K562 (cell line): ENCODE measurements around the gene EYA3. TPM values are rescaled to one million over a fixed set of nuclear protein-coding genes. Genes with fewer than 3 reads are reported as not detected.

Experiments
- BDP1 ChIP-seq: IDR thresholded peaks from 3 replicates; pipeline ENCODE4 v1.6.1; 2011; ENCODE audit not compliant: insufficient read length, insufficient read depth
- FOXK2 ChIP-seq, 2 experiments: fragments of 450-650 bp; IDR thresholded peaks in 1 of 2; conservative IDR thresholded peaks in 1 of 2; 2 replicates each; pipeline ENCODE4 v1.6.1; 2016; ENCODE audit warnings: low read depth in 2 of 2, mild to moderate bottlenecking in 1 of 2
- ZFP30 ChIP-seq: fragments of 250-450 bp; sonication (Bioruptor Pico); IDR thresholded peaks from 2 replicates; pipeline ENCODE4 v1.8.0; 2022; ENCODE audit warnings: moderate library complexity, mild to moderate bottlenecking, inconsistent platforms, borderline replicate concordance
- polyA plus RNA-seq, 8 experiments: library from polyadenylated mRNA; depleted of rRNA in 4 of 8; stranded (reverse) in 5 of 8; unstranded in 3 of 8; fragments of >200 nt; fragmentation: Nextera tagmentation in 2 of 8; fragmentation: Illumina TruSeq in 1 of 8; extraction: Ambion mirVana in 2 of 8; extraction: Trizol in 1 of 8; gene quantifications; 2 replicates each; pipeline versions ENCODE4 v1.2.1 to v1.2.3, GENCODE V29; 2011 to 2014; ENCODE audit warnings: inconsistent platforms in 1 of 8, missing spikeins in 1 of 8
- total RNA-seq, 7 experiments: library from RNA; depleted of rRNA in 6 of 7; stranded (reverse); fragments of >200 nt in 6 of 7; fragmentation: Illumina TruSeq in 2 of 7; extraction: Trizol in 2 of 7; gene quantifications; 2 replicates each; pipeline versions ENCODE4 v1.2.1 to v1.2.3, GENCODE V29; 2011 to 2021; ENCODE audit warnings: low replicate concordance in 1 of 7
- TF ChIP-seq, protein P1 (sequence below): fragments of 450-650 bp; IDR thresholded peaks from 2 replicates; pipeline ENCODE4 v1.6.1; 2016; ENCODE audit warnings: low read depth
- TF ChIP-seq, protein P2 (sequence below): sonication (generic); formaldehyde crosslinking; IDR thresholded peaks from 2 replicates; pipeline ENCODE4 v1.8.0; 2022; ENCODE audit warnings: missing genetic modification reagents, mild to moderate bottlenecking, moderate library complexity, borderline replicate concordance
- TF ChIP-seq, protein P3 (sequence below): fragments of 250-450 bp; sonication (Bioruptor Pico); IDR thresholded peaks from 2 replicates; pipeline ENCODE4 v1.4.0; 2020; ENCODE audit warnings: mild to moderate bottlenecking, moderate library complexity

Gene EYA3
- total and polyA plus RNA-seq, 9 of the 15 experiments (the other 6 are each of a cell fraction or from before 2014, with no cell fraction given): 21.7 to 64.0 (median 43.6) TPM

DNA sequence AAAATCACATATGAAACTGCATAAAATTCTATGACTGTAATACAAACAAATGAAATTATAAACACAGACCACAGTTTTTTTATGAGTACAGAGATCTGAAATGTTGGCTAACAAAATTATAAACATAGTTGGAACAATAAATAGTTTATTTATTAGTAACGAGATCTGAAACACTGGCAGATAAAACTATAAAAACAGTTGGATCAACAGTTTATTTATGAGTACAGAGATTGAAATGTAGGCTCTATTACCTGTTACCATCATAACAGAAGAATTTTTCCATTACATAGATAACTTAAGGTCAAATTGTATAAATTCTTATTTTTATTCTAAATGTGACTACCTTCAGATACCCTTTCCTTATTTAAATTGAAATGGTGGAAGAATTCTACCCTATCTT lies 14.5 kb downstream of the EYA3 start (continued):
- TF ChIP-seq, protein P1, sequence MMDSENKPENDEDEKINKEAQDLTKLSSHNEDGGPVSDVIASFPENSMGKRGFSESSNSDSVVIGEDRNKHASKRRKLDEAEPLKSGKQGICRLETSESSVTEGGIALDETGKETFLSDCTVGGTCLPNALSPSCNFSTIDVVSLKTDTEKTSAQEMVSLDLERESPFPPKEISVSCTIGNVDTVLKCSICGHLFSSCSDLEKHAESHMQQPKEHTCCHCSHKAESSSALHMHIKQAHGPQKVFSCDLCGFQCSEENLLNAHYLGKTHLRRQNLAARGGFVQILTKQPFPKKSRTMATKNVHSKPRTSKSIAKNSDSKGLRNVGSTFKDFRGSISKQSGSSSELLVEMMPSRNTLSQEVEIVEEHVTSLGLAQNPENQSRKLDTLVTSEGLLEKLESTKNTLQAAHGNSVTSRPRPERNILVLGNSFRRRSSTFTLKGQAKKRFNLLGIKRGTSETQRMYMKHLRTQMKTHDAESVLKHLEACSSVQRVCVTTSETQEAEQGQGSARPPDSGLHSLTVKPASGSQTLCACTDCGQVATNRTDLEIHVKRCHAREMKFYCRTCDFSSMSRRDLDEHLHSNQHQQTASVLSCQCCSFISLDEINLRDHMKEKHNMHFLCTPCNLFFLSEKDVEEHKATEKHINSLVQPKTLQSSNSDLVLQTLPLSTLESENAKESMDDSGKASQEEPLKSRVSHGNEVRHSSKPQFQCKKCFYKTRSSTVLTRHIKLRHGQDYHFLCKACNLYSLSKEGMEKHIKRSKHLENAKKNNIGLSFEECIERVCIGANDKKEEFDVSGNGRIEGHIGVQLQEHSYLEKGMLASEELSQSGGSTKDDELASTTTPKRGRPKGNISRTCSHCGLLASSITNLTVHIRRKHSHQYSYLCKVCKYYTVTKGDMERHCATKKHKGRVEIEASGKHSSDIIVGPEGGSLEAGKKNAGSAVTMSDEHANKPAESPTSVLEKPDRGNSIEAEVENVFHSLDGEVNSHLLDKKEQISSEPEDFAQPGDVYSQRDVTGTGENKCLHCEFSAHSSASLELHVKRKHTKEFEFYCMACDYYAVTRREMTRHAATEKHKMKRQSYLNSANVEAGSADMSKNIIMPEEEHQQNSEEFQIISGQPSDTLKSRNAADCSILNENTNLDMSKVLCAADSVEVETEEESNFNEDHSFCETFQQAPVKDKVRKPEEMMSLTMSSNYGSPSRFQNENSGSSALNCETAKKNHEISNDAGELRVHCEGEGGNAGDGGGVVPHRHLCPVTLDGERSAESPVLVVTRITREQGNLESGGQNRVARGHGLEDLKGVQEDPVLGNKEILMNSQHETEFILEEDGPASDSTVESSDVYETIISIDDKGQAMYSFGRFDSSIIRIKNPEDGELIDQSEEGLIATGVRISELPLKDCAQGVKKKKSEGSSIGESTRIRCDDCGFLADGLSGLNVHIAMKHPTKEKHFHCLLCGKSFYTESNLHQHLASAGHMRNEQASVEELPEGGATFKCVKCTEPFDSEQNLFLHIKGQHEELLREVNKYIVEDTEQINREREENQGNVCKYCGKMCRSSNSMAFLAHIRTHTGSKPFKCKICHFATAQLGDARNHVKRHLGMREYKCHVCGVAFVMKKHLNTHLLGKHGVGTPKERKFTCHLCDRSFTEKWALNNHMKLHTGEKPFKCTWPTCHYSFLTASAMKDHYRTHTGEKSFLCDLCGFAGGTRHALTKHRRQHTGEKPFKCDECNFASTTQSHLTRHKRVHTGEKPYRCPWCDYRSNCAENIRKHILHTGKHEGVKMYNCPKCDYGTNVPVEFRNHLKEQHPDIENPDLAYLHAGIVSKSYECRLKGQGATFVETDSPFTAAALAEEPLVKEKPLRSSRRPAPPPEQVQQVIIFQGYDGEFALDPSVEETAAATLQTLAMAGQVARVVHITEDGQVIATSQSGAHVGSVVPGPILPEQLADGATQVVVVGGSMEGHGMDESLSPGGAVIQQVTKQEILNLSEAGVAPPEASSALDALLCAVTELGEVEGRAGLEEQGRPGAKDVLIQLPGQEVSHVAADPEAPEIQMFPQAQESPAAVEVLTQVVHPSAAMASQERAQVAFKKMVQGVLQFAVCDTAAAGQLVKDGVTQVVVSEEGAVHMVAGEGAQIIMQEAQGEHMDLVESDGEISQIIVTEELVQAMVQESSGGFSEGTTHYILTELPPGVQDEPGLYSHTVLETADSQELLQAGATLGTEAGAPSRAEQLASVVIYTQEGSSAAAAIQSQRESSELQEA: no peak
- TF ChIP-seq ZFP30 (no peak), BDP1 (no peak), FOXK2 (conservative IDR thresholded peaks at IDR 0.05 in 1 of 2, IDR thresholded peaks at IDR 0.05 in 1 of 2; ENCODE audit: low read depth in 2 of 2) (no peak)
- TF ChIP-seq, protein P2, sequence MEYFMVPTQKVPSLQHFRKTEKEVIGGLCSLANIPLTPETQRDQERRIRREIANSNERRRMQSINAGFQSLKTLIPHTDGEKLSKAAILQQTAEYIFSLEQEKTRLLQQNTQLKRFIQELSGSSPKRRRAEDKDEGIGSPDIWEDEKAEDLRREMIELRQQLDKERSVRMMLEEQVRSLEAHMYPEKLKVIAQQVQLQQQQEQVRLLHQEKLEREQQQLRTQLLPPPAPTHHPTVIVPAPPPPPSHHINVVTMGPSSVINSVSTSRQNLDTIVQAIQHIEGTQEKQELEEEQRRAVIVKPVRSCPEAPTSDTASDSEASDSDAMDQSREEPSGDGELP (CRISPR knock-in tag): no peak
- TF ChIP-seq, protein P3, sequence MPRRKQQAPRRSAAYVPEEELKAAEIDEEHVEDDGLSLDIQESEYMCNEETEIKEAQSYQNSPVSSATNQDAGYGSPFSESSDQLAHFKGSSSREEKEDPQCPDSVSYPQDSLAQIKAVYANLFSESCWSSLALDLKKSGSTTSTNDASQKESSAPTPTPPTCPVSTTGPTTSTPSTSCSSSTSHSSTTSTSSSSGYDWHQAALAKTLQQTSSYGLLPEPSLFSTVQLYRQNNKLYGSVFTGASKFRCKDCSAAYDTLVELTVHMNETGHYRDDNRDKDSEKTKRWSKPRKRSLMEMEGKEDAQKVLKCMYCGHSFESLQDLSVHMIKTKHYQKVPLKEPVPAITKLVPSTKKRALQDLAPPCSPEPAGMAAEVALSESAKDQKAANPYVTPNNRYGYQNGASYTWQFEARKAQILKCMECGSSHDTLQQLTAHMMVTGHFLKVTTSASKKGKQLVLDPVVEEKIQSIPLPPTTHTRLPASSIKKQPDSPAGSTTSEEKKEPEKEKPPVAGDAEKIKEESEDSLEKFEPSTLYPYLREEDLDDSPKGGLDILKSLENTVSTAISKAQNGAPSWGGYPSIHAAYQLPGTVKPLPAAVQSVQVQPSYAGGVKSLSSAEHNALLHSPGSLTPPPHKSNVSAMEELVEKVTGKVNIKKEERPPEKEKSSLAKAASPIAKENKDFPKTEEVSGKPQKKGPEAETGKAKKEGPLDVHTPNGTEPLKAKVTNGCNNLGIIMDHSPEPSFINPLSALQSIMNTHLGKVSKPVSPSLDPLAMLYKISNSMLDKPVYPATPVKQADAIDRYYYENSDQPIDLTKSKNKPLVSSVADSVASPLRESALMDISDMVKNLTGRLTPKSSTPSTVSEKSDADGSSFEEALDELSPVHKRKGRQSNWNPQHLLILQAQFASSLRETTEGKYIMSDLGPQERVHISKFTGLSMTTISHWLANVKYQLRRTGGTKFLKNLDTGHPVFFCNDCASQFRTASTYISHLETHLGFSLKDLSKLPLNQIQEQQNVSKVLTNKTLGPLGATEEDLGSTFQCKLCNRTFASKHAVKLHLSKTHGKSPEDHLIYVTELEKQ: no peak
- TF ChIP-seq, all 486 proteins: peak for 0
